ENCODE measurements around the gene INPP5A.

The INPP5A gene

GRCh38 chr10:132698211-132698751 is 160.7 kb downstream of the INPP5A start:
- Histone ChIP-seq H2AFZ (ENCODE audit: insufficient read depth, low read length, poor library complexity) (no peak overlapping the region), H3K9me3 (ENCODE audit: insufficient read depth, low read depth, low read length) (peaks cover under 1% of the 10 kb centered on the region), H4K12ac (ENCODE audit: low read depth, low read length) (no peak overlapping the region), H3K4me1 (ENCODE audit: control insufficient read depth in 1 of 2, insufficient read depth in 2 of 2, low read length in 2 of 2) (no peaks in the 10 kb centered on the region), H2BK120ac (ENCODE audit: insufficient read depth, low read length, poor library complexity) (no peak overlapping the region), H4K8ac (ENCODE audit: low read depth, low read length) (no peak overlapping the region), H3K79me1 (ENCODE audit: low read length) (no peaks in the 10 kb centered on the region), H3K18ac (ENCODE audit: low read length) (no peak overlapping the region), H2BK5ac (ENCODE audit: low read depth, low read length, poor library complexity) (no peak overlapping the region), H3K14ac (ENCODE audit: low read length) (no peak overlapping the region), H3K23ac (ENCODE audit: low read length) (no peak overlapping the region), H2AK5ac (ENCODE audit: low read length) (no peak overlapping the region), H3K27me3 (ENCODE audit: insufficient read depth, low read length) (no peaks in the 10 kb centered on the region), H3K36me3 (ENCODE audit: control insufficient read depth in 1 of 2, insufficient read depth in 2 of 2, low read length in 2 of 2) (peaks cover 6 to 15% of the 10 kb centered on the region in 2 experiments), H3K4ac (ENCODE audit: low read depth, low read length) (no peak overlapping the region), H3K27ac (ENCODE audit: low read depth, low read length) (no peak overlapping the region), H4K91ac (ENCODE audit: low read depth, low read length) (no peak overlapping the region), H3K9ac (ENCODE audit: low read length) (no peak overlapping the region), H3K79me2 (ENCODE audit: control insufficient read depth, insufficient read depth, low read length, poor library complexity) (no peaks in the 10 kb centered on the region), H3K4me3 (ENCODE audit: low read depth, low read length) (no peak overlapping the region), H3K4me2 (ENCODE audit: low read length) (no peak overlapping the region), H2BK12ac (ENCODE audit: low read length) (no peak overlapping the region)
- DNase-seq, result peak; percentile 8 to 65
- whole genome bisulfite sequencing (ENCODE audit: extremely low coverage, insufficient coverage, insufficient read length), result no CpG with 5 or more reads among the region's 24 CpGs

GRCh38 chr10:132698761-132699391 is 161.3 kb downstream of the INPP5A start:
- H3K14ac ChIP-seq (ENCODE audit: low read length), result no peak overlapping the region
- no peak overlapping the region for H2BK120ac ChIP-seq (ENCODE audit: insufficient read depth, low read length, poor library complexity)
- no peak overlapping the region for H2BK5ac ChIP-seq (ENCODE audit: low read depth, low read length, poor library complexity)
- no peak overlapping the region for H3K4me3 ChIP-seq (ENCODE audit: low read depth, low read length)
- no peaks in the 10 kb centered on the region for H3K27me3 ChIP-seq (ENCODE audit: insufficient read depth, low read length)
- no peak overlapping the region for H3K23ac ChIP-seq (ENCODE audit: low read length)
- no peak for DNase-seq
- H3K79me1 ChIP-seq (ENCODE audit: low read length), result no peaks in the 10 kb centered on the region
- no peak overlapping the region for H4K91ac ChIP-seq (ENCODE audit: low read depth, low read length)
- H4K12ac ChIP-seq (ENCODE audit: low read depth, low read length), result no peak overlapping the region
- H4K8ac ChIP-seq (ENCODE audit: low read depth, low read length), result no peak overlapping the region
- no peak overlapping the region for H3K27ac ChIP-seq (ENCODE audit: low read depth, low read length)
- no peak overlapping the region for H3K18ac ChIP-seq (ENCODE audit: low read length)
- no CpG with 5 or more reads among the region's 28 CpGs for WGBS (ENCODE audit: extremely low coverage, insufficient coverage, insufficient read length)
- peaks cover 8 to 21% of the 10 kb centered on the region in 2 experiments for H3K36me3 ChIP-seq (ENCODE audit: control insufficient read depth in 1 of 2, insufficient read depth in 2 of 2, low read length in 2 of 2)
- no peak overlapping the region for H3K4ac ChIP-seq (ENCODE audit: low read depth, low read length)
- no peak overlapping the region for H2AK5ac ChIP-seq (ENCODE audit: low read length)
- H3K4me2 ChIP-seq (ENCODE audit: low read length), result no peak overlapping the region
- H2BK12ac ChIP-seq (ENCODE audit: low read length), result no peak overlapping the region
- no peak overlapping the region for H2AFZ ChIP-seq (ENCODE audit: insufficient read depth, low read length, poor library complexity)
- peaks cover 3% of the 10 kb centered on the region for H3K9me3 ChIP-seq (ENCODE audit: insufficient read depth, low read depth, low read length)
- H3K9ac ChIP-seq (ENCODE audit: low read length), result no peak overlapping the region
- H3K4me1 ChIP-seq (ENCODE audit: control insufficient read depth in 1 of 2, insufficient read depth in 2 of 2, low read length in 2 of 2), result no peaks in the 10 kb centered on the region
- H3K79me2 ChIP-seq (ENCODE audit: control insufficient read depth, insufficient read depth, low read length, poor library complexity), result no peaks in the 10 kb centered on the region

- Histone ChIP-seq H4K8ac (ENCODE audit: low read depth, low read length) (no peak overlapping the region), H3K27ac (ENCODE audit: low read depth, low read length) (no peak overlapping the region), H2BK12ac (ENCODE audit: low read length) (no peak overlapping the region), H4K91ac (ENCODE audit: low read depth, low read length) (no peak overlapping the region), H3K4ac (ENCODE audit: low read depth, low read length) (no peak overlapping the region), H2AK5ac (ENCODE audit: low read length) (no peak overlapping the region), H3K14ac (ENCODE audit: low read length) (no peak overlapping the region), H3K79me2 (ENCODE audit: control insufficient read depth, insufficient read depth, low read length, poor library complexity) (no peaks in the 10 kb centered on the region), H3K4me2 (ENCODE audit: low read length) (no peak overlapping the region), H3K9me3 (ENCODE audit: insufficient read depth, low read depth, low read length) (peaks cover 7% of the 10 kb centered on the region), H2BK120ac (ENCODE audit: insufficient read depth, low read length, poor library complexity) (no peak overlapping the region), H3K4me1 (ENCODE audit: control insufficient read depth in 1 of 2, insufficient read depth in 2 of 2, low read length in 2 of 2) (no peaks in the 10 kb centered on the region), H4K12ac (ENCODE audit: low read depth, low read length) (no peak overlapping the region), H3K79me1 (ENCODE audit: low read length) (no peaks in the 10 kb centered on the region), H3K4me3 (ENCODE audit: low read depth, low read length) (no peak overlapping the region), H2AFZ (ENCODE audit: insufficient read depth, low read length, poor library complexity) (no peak overlapping the region), H3K9ac (ENCODE audit: low read length) (no peak overlapping the region), H3K27me3 (ENCODE audit: insufficient read depth, low read length) (no peaks in the 10 kb centered on the region), H3K23ac (ENCODE audit: low read length) (no peak overlapping the region), H2BK5ac (ENCODE audit: low read depth, low read length, poor library complexity) (no peak overlapping the region), H3K36me3 (ENCODE audit: control insufficient read depth in 1 of 2, insufficient read depth in 2 of 2, low read length in 2 of 2) (peaks cover 8 to 21% of the 10 kb centered on the region in 2 experiments), H3K18ac (ENCODE audit: low read length) (no peak overlapping the region)
- no peak for DNase-seq
- WGBS (ENCODE audit: extremely low coverage, insufficient coverage, insufficient read length), result no CpG with 5 or more reads among the region's 18 CpGs
These were observed 162.0 kb downstream of the INPP5A start for GRCh38 chr10:132699411-132700155.

GRCh38 chr10:132700156-132701098 is 162.8 kb downstream of the INPP5A start:
- Histone ChIP-seq H3K14ac (ENCODE audit: low read length) (no peak overlapping the region), H3K4me3 (ENCODE audit: low read depth, low read length) (no peak overlapping the region), H3K4me1 (ENCODE audit: control insufficient read depth in 1 of 2, insufficient read depth in 2 of 2, low read length in 2 of 2) (no peaks in the 10 kb centered on the region), H3K27ac (ENCODE audit: low read depth, low read length) (no peak overlapping the region), H3K36me3 (ENCODE audit: control insufficient read depth in 1 of 2, insufficient read depth in 2 of 2, low read length in 2 of 2) (peaks cover 14 to 26% of the 10 kb centered on the region in 2 experiments), H3K79me1 (ENCODE audit: low read length) (no peaks in the 10 kb centered on the region), H3K4me2 (ENCODE audit: low read length) (no peak overlapping the region), H2AK5ac (ENCODE audit: low read length) (no peak overlapping the region), H4K91ac (ENCODE audit: low read depth, low read length) (no peak overlapping the region), H3K27me3 (ENCODE audit: insufficient read depth, low read length) (no peaks in the 10 kb centered on the region), H2BK120ac (ENCODE audit: insufficient read depth, low read length, poor library complexity) (no peak overlapping the region), H4K8ac (ENCODE audit: low read depth, low read length) (no peak overlapping the region), H3K9me3 (ENCODE audit: insufficient read depth, low read depth, low read length) (peaks cover 14% of the 10 kb centered on the region), H3K9ac (ENCODE audit: low read length) (no peak overlapping the region), H4K12ac (ENCODE audit: low read depth, low read length) (no peak overlapping the region), H2BK12ac (ENCODE audit: low read length) (no peak overlapping the region), H3K4ac (ENCODE audit: low read depth, low read length) (no peak overlapping the region), H3K23ac (ENCODE audit: low read length) (no peak overlapping the region), H2AFZ (ENCODE audit: insufficient read depth, low read length, poor library complexity) (no peak overlapping the region), H3K18ac (ENCODE audit: low read length) (no peak overlapping the region), H2BK5ac (ENCODE audit: low read depth, low read length, poor library complexity) (no peak overlapping the region), H3K79me2 (ENCODE audit: control insufficient read depth, insufficient read depth, low read length, poor library complexity) (no peaks in the 10 kb centered on the region)
- no peak for DNase-seq
- no CpG with 5 or more reads among the region's 27 CpGs for WGBS (ENCODE audit: extremely low coverage, insufficient coverage, insufficient read length)
